Subcutaneous adipose tissue (tissue), 4 donors: ENCODE measurements around the gene ZC3H6. TPM values are rescaled to one million over a fixed set of nuclear protein-coding genes. Genes with fewer than 3 reads are reported as not detected.

Experiments used
- CTCF ChIP-seq: fragments of 450-650 bp; IDR thresholded peaks from one replicate; pipeline ENCODE4 v1.5.1; 2016; ENCODE audit warnings: low read depth, mild to moderate bottlenecking, control low read depth, antibody characterized with exemption, moderate library complexity
- total RNA-seq, 4 donors: library from RNA; depleted of rRNA; stranded (reverse); fragments of >200 nt; gene quantifications; one replicate each; pipeline ENCODE4 v1.1.0, GENCODE V29; 2016

The ZC3H6 gene
- total RNA-seq, 4 donors from 2014 or later: 19.9 to 24.3 (median 20.2) TPM

GRCh38 chr2:112314856-112315255, 39.5 kb downstream of the ZC3H6 start:
- no peak for TF ChIP-seq CTCF

GRCh38 chr2:112317303-112318158, 42.1 kb downstream of the ZC3H6 start:
- TF ChIP-seq CTCF: no peak

GRCh38 chr2:112318515-112318914, 43.1 kb downstream of the ZC3H6 start:
- no peak for TF ChIP-seq CTCF

- TF ChIP-seq CTCF: no peak
Measured at GRCh38 chr2:112321375-112322320, 46.3 kb downstream of the ZC3H6 start.

GRCh38 chr2:112322919-112323318, 47.5 kb downstream of the ZC3H6 start:
- TF ChIP-seq CTCF: no peak

GRCh38 chr2:112332123-112332696, 56.8 kb downstream of the ZC3H6 start:
- no peak for TF ChIP-seq CTCF

GRCh38 chr2:112335600-112335999, 60.2 kb downstream of the ZC3H6 start:
- no peak for TF ChIP-seq CTCF
